Measurements from ENCODE around the gene CSPG4. TPM values are rescaled to one million over a fixed set of nuclear protein-coding genes. Genes with fewer than 3 reads are reported as not detected.

CSPG4 gene
- 73.2 and 91.5 TPM in 2 replicates for total RNA-seq

DNA sequence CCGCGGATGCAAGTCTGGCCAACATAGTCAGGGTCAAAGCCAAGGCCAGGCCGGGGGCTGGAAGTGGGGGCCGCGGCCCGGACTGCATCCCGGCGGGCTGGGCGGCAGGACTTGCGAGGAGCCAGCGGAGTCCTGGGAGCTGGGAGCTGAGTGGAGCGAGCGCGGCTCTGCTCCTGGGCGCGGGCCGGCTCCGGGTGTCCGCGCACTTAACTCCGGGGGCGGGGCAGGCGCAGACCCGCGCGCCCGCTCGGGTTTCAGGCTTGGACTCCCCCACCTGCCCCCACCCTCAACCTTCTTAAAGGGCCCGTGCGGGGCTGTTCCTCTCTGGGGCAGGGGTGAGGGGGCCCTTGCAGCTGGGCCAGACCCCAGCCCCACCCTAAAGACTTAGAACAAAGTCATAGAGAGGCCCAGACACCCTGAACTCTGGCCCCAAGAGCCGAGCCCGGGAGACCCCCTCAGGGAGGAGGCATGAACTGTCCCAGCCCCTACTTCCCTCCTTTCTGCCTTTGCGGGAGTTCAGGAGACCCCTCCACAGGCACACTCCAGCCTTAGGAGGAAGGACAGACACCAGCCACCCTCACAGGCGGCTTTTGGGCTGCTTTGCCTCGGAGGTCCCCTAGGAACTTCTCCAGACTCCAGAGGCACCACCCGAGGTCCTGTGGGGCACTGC is at the start of gene CSPG4:
TSS of gene CSPG4 (minus strand) at position 181 of the 670 bp plus-strand sequence. CDS start at position 88, 93 bp downstream.

GRCh38 chr15:75647370-75648155 is 65.1 kb downstream of the CSPG4 start, which contains the start of gene SNX33:
TSS of gene SNX33 (plus strand) at chr15:75647912. CDS start at chr15:75649103, 1,191 bp downstream.

DNA sequence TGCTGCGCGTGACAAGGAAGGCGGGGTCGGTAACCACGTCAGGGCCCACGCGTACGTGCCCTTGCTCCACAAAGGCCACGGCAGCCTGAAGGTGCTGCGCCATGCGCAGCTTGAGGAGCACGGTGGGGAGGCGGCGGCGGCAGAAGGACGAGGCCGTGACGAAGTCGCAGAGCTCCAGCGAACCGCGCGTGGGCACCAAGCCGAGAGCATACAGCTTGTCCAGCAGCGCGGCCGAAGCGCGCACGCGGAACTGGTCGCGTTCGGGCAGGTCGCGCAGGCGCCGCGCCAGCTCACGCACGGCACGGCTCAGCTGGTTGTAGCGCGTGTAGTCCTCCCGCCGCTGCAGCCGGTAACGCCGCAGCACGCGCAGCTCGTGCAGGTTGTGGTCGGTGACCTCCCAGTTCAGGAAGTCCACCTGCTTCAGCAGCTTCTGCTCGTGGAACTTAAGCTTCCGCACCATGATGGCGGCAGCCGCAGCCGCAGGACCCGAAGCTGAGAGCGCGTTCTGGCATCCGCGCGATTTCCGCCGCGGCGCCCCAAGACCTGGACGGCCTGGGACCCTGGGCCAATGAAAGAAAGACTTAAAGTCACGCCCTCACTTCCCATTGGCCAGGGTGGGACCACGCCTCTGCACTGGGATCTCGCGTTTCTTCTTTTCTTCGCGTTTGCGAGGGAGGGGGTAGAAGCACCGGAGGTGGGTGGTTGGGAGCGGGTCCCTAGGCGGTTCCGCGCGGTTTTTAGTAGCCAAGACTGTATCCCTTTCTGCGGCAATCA is 72.8 kb downstream of the CSPG4 start, which contains the start of gene IMP3:
TSS of gene IMP3 (minus strand) at position 516 of the 774 bp plus-strand sequence. CDS start at position 460, 56 bp downstream.

DNA sequence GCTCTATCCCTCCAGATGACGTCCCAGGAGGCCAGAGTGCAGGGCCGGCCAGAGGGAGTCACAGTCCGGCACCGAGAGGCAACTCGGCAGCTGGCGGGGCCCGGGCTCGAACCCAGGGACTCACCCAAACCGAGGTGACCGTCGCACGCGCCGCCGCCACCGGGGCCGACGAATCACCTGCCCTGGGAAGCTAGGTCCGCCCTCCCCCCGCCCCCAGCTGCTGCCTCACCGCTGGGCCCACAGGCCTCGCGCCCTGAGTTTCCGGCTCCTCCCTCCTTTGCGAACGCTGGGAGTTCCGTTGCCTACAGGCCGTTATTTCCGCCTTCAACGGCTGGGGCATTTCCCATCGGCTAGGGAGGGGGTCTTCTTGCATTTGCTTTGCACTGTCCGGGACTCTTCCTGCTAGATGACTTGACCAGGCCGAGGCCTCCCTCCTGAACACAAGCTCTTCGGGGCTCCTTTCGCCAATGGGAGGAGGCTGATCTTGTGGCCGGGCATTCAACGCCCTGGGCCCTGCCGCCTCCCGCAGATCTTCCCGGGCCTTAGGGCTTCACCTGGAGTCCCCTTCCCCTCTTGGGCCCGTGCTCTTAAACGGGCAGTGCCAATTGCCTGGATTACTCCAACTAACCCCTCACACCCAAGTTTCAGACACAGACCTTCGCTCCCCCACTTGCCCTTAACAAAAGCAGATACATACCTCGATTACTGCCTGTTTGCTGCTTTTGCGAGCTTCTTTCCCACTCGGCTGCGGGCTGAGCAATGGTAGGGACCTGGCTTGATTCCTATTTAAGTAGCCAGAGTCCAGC is 86.9 kb downstream of the CSPG4 start, which contains the start of gene SNUPN:
TSS of gene SNUPN (minus strand) at position 184 of the 806 bp plus-strand sequence. CDS start 4,674 bp downstream, outside the sequence.

Other genes starting within 250 kb of the CSPG4 start
- 10.1 and 18.0 TPM in 2 replicates for gene PTPN9, start 133.5 kb downstream of the CSPG4 start, total RNA-seq
- gene SNUPN, start 87.1 kb downstream of the CSPG4 start, total RNA-seq, result 30.4 and 32.6 TPM in 2 replicates
- 139 and 210 TPM in 2 replicates for gene IMP3, start 72.6 kb downstream of the CSPG4 start, total RNA-seq
- 17.5 and 28.3 TPM in 2 replicates for gene SNX33, start 64.9 kb downstream of the CSPG4 start, total RNA-seq
- 23.6 and 29.7 TPM in 2 replicates for gene UBE2Q2, start 130.6 kb upstream of the CSPG4 start, total RNA-seq
- 46.2 and 54.4 TPM in 2 replicates for gene FBXO22, start 191.0 kb upstream of the CSPG4 start, total RNA-seq

Measured in airway epithelial cell (primary cell).